ENCODE measurements around the gene HID1.
"Not testable (repeated sequence)": the region's sequence is repeated elsewhere in the genome, so short reads cannot be mapped to it uniquely, and the experiment has no call there.

Gene HID1

GRCh38 chr17:74916136-74916850 lies 56.3 kb downstream of the HID1 start:
- no peak overlapping the region for H3K9ac ChIP-seq (ENCODE audit: low read length)
- peaks cover 30% of the 10 kb centered on the region for H3K27me3 ChIP-seq (replicated peaks; ENCODE audit: control insufficient read depth, insufficient read depth, low read length)
- no peaks in the 10 kb centered on the region for H3K4me1 ChIP-seq (ENCODE audit: control insufficient read depth, insufficient read depth, low read length)
- no peaks in the 10 kb centered on the region for H3K36me3 ChIP-seq (ENCODE audit: control insufficient read depth, insufficient read depth, low read length, severe bottlenecking)
- no peaks in the 10 kb centered on the region for H3K9me3 ChIP-seq (ENCODE audit: control insufficient read depth, low read length)
- DNase-seq (ENCODE audit: low read depth), result no peak
- H3K4me3 ChIP-seq (ENCODE audit: low read length), result no peak overlapping the region

- H3K9ac ChIP-seq (ENCODE audit: low read length); H3K36me3 ChIP-seq (ENCODE audit: control insufficient read depth, insufficient read depth, low read length, severe bottlenecking); DNase-seq (ENCODE audit: low read depth); H3K9me3 ChIP-seq (ENCODE audit: control insufficient read depth, low read length); H3K4me1 ChIP-seq (ENCODE audit: control insufficient read depth, insufficient read depth, low read length); H3K4me3 ChIP-seq (ENCODE audit: low read length): not testable (repeated sequence)
- peaks cover 24% of the 10 kb centered on the region for H3K27me3 ChIP-seq (replicated peaks; ENCODE audit: control insufficient read depth, insufficient read depth, low read length)
Observed at GRCh38 chr17:74911423-74911822, 61.1 kb downstream of the HID1 start.

GRCh38 chr17:74909097-74909496 lies 63.5 kb downstream of the HID1 start:
- H3K27me3 ChIP-seq (replicated peaks; ENCODE audit: control insufficient read depth, insufficient read depth, low read length), result peaks cover 24% of the 10 kb centered on the region
- not testable (repeated sequence) for H3K9me3 ChIP-seq (ENCODE audit: control insufficient read depth, low read length); H3K36me3 ChIP-seq (ENCODE audit: control insufficient read depth, insufficient read depth, low read length, severe bottlenecking); DNase-seq (ENCODE audit: low read depth); H3K4me1 ChIP-seq (ENCODE audit: control insufficient read depth, insufficient read depth, low read length); H3K9ac ChIP-seq (ENCODE audit: low read length); H3K4me3 ChIP-seq (ENCODE audit: low read length)

- H3K36me3 ChIP-seq (ENCODE audit: control insufficient read depth, insufficient read depth, low read length, severe bottlenecking), result no peaks in the 10 kb centered on the region
- H3K4me1 ChIP-seq (ENCODE audit: control insufficient read depth, insufficient read depth, low read length), result no peaks in the 10 kb centered on the region
- H3K27me3 ChIP-seq (replicated peaks; ENCODE audit: control insufficient read depth, insufficient read depth, low read length), result peaks cover 36% of the 10 kb centered on the region
- DNase-seq (ENCODE audit: low read depth), result no peak
- H3K9ac ChIP-seq (ENCODE audit: low read length), result no peak overlapping the region
- H3K9me3 ChIP-seq (ENCODE audit: control insufficient read depth, low read length), result no peaks in the 10 kb centered on the region
- no peak overlapping the region for H3K4me3 ChIP-seq (ENCODE audit: low read length)
Observed at GRCh38 chr17:74907012-74907411, 65.5 kb downstream of the HID1 start.

DNA sequence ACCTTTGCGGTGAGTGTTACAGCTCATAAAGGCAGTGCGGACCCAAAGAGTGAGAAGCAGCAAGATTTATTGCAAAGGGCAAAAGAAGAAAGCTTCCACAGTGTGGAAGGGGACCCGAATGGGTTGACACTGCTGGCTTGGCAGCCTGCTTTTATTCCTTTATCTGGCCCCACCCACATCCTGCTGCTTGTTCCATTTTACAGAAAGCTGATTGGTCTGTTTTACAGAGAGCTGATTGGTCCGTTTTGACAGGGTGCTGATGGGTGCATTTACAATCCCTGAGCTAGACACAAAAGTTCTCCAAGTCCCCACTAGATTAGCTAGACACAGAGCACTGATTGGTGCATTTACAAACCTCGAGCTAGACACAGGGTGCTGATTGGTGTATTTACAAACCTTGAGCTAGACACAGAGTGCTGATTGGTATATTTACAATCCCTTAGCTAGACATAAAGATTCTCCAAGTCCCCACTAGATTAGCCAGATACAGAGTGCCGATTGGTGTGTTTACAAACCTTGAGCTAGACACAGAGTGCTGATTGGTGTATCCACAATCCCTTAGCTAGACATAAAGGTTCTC lies 66.3 kb downstream of the HID1 start:
- not testable (repeated sequence) for H3K36me3 ChIP-seq (ENCODE audit: control insufficient read depth, insufficient read depth, low read length, severe bottlenecking); H3K4me3 ChIP-seq (ENCODE audit: low read length); H3K9me3 ChIP-seq (ENCODE audit: control insufficient read depth, low read length); H3K4me1 ChIP-seq (ENCODE audit: control insufficient read depth, insufficient read depth, low read length); H3K9ac ChIP-seq (ENCODE audit: low read length); DNase-seq (ENCODE audit: low read depth)
- peaks cover 42% of the 10 kb centered on the region for H3K27me3 ChIP-seq (replicated peaks; ENCODE audit: control insufficient read depth, insufficient read depth, low read length)

- Histone ChIP-seq H3K27me3 (replicated peaks; ENCODE audit: control insufficient read depth, insufficient read depth, low read length) (peaks cover 51% of the 10 kb centered on the region), H3K9ac (ENCODE audit: low read length) (no peak overlapping the region), H3K4me3 (ENCODE audit: low read length) (no peak overlapping the region), H3K36me3 (ENCODE audit: control insufficient read depth, insufficient read depth, low read length, severe bottlenecking) (no peaks in the 10 kb centered on the region), H3K4me1 (ENCODE audit: control insufficient read depth, insufficient read depth, low read length) (no peaks in the 10 kb centered on the region), H3K9me3 (ENCODE audit: control insufficient read depth, low read length) (peaks cover under 1% of the 10 kb centered on the region)
- no peak for DNase-seq (ENCODE audit: low read depth)
Observed at GRCh38 chr17:74904687-74905409, 67.7 kb downstream of the HID1 start.

GRCh38 chr17:74903671-74904070 lies 68.9 kb downstream of the HID1 start:
- Histone ChIP-seq H3K9ac (ENCODE audit: low read length) (no peak overlapping the region), H3K4me1 (ENCODE audit: control insufficient read depth, insufficient read depth, low read length) (no peaks in the 10 kb centered on the region), H3K9me3 (ENCODE audit: control insufficient read depth, low read length) (peaks cover 4% of the 10 kb centered on the region), H3K36me3 (ENCODE audit: control insufficient read depth, insufficient read depth, low read length, severe bottlenecking) (no peaks in the 10 kb centered on the region), H3K27me3 (replicated peaks; ENCODE audit: control insufficient read depth, insufficient read depth, low read length) (peaks cover 47% of the 10 kb centered on the region), H3K4me3 (ENCODE audit: low read length) (no peak overlapping the region)
- DNase-seq (ENCODE audit: low read depth), result no peak

- no peaks in the 10 kb centered on the region for H3K36me3 ChIP-seq (ENCODE audit: control insufficient read depth, insufficient read depth, low read length, severe bottlenecking)
- peaks cover 45% of the 10 kb centered on the region for H3K27me3 ChIP-seq (replicated peaks; ENCODE audit: control insufficient read depth, insufficient read depth, low read length)
- H3K9me3 ChIP-seq (ENCODE audit: control insufficient read depth, low read length), result peaks cover 4% of the 10 kb centered on the region
- no peak overlapping the region for H3K9ac ChIP-seq (ENCODE audit: low read length)
- no peak overlapping the region for H3K4me3 ChIP-seq (ENCODE audit: low read length)
- H3K4me1 ChIP-seq (ENCODE audit: control insufficient read depth, insufficient read depth, low read length), result no peaks in the 10 kb centered on the region
- no peak for DNase-seq (ENCODE audit: low read depth)
Observed at GRCh38 chr17:74903034-74903433, 69.5 kb downstream of the HID1 start.

GRCh38 chr17:74901353-74902135 lies 71.0 kb downstream of the HID1 start:
- no peaks in the 10 kb centered on the region for H3K36me3 ChIP-seq (ENCODE audit: control insufficient read depth, insufficient read depth, low read length, severe bottlenecking)
- no peak overlapping the region for H3K9ac ChIP-seq (ENCODE audit: low read length)
- peaks cover 4% of the 10 kb centered on the region for H3K9me3 ChIP-seq (ENCODE audit: control insufficient read depth, low read length)
- H3K4me1 ChIP-seq (ENCODE audit: control insufficient read depth, insufficient read depth, low read length), result no peaks in the 10 kb centered on the region
- H3K27me3 ChIP-seq (replicated peaks; ENCODE audit: control insufficient read depth, insufficient read depth, low read length), result peaks cover 46% of the 10 kb centered on the region
- DNase-seq (ENCODE audit: low read depth), result no peak
- H3K4me3 ChIP-seq (ENCODE audit: low read length), result no peak overlapping the region
